ENCODE measurements around the gene C2CD2L.

C2CD2L gene

DNA sequence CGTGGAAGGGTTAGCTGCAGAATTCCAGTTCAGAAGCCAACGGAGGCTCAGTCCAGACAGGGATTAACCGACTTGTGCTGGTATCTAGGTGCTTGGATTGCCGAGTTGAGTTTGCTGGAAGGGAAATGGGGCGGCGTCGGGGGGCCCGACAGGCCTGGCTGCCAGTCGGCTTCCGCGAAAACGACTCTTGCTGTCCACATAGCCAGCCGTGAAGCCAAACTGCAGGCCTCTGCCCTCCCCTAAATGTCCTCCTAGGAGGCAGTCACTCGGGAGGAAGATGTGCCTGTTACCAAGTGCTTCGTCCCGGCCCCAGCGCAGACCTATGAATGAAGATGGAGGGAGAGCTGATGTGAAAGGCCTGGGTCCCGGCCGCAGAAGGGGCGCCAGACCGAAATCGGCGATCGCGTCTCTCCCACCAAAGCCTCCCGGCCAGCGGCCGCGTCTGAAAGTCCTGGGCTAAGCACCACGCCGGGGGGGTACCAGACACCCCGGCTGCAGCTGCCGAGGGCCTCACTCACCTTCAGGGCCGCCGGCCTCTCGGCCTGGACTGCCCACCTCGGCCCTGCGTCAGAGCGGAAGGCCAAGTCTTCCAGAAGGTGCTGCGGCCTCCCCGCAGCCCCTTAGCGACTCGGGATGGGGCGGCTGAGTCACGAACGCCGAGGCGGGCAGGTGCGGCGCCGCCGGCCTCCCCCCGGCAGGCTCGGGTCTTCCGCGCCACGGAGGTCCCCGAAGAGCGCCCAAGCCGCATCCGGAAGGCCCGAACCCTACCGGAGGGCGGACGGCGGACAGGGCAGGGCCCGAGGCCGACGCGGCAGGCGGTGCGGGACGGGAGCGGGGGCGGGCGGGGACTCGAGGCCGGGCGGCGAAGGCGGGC is 13.0 kb upstream of the C2CD2L start:
- peak; percentile 64 for DNase-seq

DNA sequence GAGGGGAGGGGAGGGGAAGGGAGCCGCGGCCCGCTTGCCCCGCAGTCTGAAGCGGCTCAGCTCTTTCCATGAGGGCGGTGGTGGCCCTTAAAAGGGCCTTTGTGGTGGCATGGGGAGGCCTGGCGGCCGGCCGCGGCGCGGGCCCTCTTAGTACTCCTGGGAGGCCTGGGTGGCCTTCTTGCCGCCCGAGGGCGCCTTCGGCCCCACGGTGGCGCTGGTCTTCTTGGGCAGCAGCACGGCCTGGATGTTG is 12.4 kb upstream of the C2CD2L start:
- no peak for DNase-seq

DNA sequence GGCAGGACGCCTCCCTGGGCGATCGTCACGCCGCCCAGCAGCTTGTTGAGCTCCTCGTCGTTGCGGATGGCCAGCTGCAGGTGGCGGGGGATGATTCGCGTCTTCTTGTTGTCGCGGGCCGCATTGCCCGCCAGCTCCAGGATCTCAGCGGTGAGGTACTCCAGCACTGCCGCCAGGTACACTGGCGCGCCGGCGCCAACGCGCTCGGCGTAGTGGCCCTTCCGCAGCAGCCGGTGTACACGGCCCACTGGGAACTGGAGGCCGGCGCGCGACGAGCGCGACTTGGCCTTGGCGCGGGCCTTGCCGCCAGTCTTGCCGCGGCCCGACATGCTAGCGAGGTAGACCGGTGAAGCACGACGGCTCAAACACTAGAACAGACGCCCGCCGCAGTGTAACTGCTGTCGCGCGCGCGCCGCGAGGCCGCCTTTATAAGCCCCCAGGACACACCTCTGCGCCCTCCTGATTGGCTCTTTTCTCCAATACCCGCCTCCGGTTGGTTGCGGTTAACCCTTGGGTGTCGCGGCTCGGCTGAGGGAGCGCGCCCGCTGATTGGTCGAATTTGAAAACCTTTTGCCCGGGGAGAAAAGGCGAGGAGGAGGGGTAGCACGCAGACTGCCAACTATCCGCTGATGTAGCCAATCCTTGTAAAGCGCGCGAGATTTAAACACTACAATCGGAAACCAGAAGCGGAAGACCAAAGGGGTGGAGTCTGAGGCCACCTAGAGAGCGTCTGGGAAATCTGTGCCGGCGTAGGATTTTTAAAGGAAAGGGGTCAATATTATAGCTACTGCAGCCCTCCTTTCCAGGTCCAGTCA is 11.9 kb upstream of the C2CD2L start:
- peak; percentile 100 for DNase-seq

DNA sequence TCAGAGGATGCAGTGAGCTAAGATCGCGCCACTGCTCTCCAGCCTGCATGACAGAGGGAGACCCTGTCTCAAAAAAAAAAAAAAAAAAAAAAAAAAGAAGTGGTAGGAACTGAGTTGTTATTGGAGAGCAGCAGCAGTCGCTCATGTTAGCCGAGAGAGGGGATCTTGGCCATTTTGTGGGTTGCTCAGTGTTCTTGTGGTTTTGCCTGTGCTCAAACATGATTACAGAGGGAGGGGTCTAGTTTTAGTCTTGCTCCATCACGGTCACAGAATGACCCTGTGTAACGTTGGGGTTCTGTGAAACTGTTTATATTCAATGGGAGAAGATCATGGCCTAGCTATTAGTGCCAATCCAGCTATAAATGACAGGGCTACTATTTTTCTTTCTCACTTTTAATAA is 7.4 kb upstream of the C2CD2L start:
- no peak for DNase-seq

DNA sequence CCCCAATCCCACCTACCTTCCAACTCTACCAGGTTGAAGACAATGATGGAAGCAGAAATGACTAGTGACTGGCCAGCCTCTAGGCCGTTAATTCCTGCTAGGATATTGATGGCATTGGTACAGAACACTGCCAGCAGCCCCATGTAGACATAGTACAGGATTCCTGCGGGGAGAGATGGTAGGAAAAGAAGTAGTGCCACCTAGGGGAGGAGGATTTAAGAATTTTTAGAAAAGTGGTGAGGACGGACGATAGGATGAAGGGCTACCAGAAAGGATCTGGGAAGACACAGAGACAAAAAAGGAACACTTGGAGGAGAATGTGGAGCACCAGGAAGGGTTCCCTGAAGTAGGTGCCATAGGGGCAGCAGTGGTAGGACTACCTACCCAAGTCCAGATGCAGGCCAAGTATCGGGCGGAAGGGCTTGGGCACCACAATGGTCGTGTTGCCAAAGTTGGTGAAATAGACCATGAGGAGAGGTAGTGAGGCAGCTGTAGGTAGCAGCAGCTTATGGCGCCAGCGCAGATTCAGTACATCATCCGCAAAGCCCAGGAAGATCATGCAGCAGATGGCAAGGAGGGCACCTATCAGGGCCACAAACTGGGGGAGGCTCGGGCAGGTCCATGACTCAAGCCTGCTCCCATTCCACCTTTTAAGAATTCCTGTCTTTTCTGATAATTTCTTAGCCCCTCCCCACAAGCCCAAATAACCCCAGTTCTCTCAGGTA is 6.7 kb upstream of the C2CD2L start:
- peak; percentile 69 for DNase-seq

DNA sequence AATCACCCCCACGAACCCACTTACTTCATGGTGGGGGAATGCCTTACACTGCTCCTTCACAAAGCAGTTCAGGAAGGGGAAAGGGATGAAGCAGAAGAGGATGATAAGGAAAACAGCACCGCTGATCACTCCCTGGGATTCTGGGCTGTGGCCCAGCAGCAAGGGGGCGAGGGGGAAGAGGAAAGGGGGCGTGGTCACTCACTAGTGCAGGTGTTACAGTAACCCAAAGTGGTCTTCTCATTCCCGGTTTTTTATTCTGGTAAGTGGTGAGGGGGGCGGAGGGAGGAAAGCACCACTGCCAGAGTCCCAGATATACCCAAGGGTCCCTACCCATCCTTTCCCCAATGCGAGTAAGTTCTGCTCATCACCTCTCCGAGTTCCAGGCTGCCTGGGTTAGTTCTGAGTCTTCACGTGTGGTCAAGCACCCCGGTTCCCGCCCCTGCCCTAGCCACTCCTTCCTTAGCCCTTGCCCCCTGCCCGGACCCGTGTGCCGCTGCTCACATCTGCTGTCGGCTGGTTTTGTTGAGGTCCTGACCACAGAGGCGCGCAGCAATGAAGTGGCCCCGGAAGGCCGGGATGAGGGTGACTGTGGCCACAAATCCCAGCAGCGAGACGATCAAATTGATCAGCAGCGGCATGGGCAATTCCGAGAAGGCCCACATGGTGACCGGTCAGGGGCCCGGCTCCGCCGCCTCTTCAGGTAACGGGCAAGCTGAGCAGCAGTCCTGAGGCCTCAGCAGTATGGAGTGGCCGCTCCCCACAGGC is 6.0 kb upstream of the C2CD2L start:
- DNase-seq = peak; percentile 49

DNA sequence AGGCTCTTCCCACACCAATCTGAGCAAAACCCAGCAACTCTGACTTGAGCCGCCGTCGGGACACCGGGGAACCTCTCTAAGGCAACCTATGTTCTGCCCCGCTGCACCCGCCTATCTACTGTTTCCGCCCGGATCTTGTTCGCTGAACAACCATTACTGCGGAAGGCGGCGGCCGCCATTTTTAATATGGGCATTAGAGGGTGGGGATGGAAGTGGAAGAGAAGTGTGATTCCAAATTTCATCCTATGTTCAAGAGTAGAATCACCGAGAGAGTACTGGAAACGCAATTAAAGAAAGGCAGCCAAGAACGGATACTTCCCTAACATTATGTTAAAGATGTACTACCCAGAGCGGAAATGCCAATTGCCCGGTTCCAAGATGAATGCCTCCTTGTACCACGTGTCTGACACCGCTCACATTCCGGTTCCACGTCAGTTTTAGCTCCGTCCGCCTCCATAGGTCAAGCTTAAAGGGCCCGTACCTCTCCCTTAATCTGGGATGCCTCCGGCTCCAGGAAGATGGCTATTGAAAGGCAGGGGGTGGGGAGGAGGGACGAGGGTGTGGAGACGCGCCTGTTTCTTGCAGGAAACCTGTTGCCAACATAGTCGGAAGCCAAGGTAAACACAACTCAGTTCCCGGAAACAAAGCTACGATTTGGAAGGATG is 5.3 kb upstream of the C2CD2L start, which contains the start of gene DPAGT1:
Gene DPAGT1, minus strand, starts transcription at position 95 of the 665 bp plus-strand sequence. CDS start 198 bp downstream, outside the sequence.
- DNase-seq = peak; percentile 99

DNA sequence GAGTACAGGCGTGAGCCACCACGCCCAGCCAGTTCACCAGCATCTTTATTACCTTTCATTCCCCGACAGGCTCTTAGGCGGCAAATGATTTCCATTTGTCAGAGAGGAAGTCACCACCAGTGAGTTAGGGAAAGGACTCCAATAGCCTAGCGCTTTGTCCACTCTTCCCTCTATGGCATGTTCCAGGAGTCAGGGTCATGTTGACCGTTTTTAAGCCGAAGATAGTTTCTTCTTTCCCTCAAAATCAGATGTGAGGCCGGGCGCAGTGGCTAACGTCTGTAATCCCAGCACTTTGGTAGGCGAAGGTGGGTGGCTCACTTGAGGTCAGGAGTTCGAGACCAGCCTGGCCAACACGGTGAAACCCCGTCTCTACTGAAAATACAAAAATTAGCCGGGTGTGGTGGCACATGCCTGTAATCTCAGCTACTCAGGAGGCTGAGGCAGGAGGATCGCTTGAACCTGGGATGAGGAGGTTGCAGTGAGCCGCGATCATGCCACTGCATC is 3.9 kb upstream of the C2CD2L start:
- DNase-seq = peak; percentile 50

DNA sequence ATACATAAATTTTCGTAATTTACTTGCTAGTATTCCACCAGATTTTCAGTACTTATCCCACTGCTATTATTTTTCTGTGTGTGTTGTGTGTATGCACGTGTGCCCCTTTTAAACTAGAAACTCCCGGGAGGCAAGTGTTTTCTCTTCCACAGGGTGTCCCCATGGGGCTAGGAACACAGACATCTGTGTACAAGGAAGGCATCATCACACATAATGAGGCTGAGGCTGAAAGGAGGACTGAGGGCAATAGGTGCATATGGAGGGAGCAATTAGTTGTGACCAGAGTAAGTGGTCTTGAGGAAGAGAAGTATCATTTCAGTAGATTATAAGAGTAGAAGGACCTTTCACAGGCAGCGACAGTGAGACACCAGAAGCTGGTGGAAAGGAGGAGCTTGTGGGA is 3.4 kb upstream of the C2CD2L start:
- DNase-seq = peak; percentile 92

DNA sequence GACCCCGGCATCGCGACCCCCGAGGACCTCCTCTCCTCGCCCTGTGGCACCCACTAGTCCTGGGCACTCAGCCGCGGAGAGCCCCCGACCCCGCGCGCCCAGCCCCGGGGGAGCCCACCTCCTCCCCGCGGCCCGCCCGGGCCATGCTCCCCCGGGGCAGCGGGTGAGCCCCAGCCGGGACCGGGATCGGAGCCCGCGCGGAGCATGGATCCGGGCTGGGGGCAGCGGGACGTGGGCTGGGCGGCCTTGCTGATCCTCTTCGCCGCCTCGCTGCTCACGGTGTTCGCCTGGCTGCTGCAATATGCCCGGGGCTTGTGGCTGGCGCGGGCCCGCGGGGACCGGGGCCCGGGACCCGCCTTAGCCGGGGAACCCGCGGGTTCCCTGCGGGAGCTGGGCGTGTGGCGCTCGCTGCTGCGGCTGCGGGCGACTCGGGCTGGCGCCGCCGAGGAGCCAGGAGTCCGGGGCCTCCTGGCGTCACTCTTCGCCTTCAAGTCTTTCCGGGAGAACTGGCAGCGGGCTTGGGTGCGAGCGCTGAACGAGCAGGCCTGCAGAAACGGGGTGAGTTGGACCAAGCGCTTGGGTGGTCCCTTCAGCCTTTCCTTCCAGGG is 498 bp downstream of the C2CD2L start:
- peak; percentile 49 for DNase-seq

DNA sequence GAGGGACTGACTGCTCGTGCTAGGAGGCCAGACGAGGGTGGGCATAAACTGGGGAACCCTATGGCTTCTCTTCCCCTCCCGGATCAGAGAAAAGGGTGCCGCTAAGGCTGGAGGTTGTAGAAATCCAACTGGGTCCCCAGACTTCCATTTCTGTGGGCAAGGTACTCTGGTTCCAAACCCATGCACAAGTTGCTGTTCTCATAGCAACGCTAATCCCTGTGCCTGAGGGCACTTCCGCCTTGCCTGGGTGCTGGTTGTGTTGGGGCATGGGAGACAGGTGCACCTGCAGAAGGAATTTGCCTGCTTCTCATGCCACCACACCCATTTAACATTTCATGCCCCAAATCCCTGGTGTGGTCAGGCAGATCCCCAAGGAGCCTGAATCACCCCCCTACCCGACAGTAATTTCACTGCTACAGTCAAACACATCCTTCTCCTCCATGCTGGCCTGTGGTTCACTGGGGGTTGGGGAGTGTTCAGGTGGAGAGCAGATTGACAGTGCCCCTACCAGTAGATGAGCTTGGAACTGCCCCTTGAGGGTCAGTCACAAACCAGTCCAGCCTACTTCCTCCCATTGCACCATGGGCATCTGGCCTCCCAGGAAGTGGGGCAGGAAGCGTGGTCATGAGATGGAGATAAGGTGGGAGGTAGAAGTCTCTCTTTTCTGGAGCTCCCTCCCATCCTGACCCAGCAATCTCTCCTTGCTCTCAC is 1.2 kb downstream of the C2CD2L start:
- peak; percentile 87 for DNase-seq

DNA sequence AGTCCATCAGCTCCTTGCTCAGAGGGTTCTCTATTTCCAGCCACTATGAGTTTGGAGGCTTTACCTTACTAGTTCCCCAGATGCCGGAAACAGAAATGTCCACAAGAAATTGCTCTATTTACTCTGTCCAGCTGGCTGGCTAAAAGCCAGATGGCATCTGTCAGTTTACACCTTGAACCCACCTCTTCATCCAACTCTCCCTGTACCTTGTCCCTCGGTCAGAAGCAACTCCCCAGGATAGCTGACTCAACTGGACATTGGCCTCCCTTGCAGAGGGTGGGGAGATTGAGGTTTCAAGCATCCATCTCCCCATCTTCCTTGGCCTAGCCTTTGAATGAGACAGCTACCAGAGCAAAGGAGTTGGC is 1.7 kb downstream of the C2CD2L start:
- DNase-seq = no peak

DNA sequence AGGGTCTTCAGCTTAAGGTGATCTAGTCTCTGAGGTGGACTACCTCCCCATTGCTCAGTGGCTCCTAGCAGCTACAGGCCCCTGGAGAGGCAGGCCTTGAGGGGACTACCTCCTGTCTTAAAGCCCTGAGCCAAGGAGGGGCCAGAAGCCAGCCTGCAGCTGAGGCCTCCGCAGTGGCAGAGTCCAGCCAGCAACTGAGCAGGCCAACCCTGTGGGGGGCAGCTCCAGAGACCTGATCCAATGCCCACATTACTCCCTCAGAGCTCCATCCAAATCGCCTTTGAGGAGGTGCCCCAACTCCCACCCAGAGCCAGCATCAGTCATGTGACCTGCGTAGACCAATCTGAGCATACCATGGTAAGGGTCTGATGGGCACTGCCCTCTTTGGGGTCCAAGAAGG is 2.7 kb downstream of the C2CD2L start:
- no peak for DNase-seq

DNA sequence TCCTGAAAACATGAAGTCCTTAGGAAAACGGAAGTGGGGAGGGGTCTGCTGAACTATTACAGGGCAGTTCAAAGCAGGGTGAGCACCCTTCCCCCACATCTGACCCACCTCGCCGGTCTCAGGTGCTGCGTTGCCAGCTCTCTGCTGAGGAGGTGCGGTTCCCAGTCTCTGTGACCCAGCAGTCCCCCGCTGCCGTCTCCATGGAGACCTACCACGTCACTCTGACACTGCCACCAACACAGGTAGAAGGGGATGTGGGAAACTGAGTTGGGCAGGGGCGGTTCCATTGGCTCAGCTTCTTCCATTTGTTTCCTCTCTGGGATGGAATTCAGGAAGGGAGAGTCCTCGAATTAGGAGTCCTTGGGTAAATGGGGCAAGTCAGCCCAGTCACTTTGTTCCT is 3.3 kb downstream of the C2CD2L start:
- no peak for DNase-seq

DNA sequence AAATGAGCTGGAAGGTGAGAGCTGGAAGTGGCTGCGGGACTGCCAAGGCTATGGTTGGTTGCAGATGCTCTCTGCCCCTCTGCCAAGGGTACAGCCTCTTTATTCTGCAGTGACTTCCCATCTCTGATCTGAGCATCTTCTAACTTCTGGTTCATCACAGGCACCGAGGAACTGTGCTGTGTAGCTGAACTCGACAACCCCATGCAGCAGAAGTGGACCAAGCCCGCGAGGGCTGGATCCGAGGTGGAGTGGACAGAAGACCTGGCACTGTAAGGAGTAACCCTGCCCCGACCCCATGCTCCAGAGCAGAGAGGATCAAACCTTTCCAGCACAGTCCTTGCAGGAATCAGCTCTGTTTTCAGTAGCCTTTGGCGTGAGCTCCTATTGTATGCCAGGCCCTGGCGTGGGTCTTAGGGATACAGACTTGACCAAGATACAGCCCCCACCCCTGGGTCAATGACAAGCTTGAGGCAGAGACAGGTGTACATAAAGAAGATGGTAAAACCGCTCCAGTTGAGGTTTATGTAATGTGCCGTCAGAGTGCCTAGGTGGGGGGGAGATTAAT is 4.3 kb downstream of the C2CD2L start:
- DNase-seq = no peak

DNA sequence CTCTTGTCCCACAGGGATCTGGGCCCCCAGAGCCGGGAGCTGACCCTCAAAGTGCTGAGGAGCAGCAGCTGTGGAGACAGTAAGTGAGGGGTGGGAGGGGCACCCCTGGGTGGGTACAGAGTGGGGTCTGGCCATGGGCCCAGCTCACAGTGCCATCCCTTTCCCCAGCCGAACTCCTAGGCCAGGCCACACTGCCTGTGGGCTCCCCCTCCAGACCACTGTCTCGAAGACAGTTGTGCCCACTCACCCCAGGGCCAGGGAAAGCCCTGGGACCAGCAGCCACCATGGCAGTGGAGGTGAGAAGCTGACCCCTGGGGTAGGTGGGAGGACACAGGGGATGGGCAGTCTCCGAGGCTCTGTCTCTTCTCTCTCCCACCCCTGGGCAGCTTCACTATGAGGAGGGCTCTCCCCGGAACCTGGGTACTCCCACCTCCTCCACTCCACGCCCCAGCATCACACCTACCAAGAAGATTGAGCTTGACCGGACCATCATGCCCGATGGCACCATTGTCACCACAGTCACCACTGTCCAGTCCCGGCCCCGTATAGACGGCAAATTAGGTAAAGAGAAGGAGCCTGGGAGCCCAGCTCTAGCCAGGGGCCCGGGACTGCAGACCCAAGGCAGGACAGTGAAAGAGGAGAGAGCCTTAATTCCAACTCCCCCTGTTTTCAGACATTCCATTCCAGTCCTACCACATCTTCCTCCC is 5.3 kb downstream of the C2CD2L start:
- DNase-seq = no peak

DNA sequence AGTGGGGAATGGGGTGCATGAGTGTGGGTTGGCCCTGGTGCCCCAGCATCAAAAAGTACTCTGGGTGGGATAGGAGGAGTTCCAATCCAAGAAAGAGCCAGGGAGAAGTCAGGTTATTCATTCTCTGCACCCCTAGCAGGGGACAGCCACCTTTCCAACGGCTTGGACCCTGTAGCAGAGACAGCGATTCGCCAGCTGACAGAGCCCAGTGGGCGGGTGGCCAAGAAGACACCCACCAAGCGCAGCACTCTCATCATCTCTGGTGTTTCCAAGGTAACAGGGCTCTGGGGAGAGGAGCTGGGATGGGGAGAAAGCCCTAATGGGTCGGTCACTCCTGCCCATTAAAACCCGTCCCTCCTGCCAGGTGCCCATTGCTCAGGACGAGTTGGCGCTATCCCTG is 6.6 kb downstream of the C2CD2L start:
- no peak for DNase-seq

DNA sequence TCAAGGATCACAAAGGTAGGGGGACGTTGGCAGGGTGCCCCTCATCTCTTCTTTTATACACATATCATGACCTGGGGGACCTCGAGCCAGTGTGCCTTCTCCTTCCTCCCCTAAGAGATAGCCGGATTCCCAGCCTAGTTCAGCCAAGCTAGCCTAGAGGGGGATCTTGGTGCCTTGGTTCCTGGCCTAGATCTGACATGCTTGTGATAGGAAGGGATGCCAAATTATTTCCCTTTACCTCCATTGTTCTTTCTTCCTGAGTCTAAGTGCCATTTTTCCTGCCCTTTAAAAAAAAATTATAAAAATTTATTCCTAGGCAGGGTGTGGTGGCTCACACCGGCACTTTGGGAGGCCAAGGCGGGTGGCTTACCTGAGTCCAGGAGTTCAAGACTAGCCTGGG is 7.2 kb downstream of the C2CD2L start:
- no peak for DNase-seq

DNA sequence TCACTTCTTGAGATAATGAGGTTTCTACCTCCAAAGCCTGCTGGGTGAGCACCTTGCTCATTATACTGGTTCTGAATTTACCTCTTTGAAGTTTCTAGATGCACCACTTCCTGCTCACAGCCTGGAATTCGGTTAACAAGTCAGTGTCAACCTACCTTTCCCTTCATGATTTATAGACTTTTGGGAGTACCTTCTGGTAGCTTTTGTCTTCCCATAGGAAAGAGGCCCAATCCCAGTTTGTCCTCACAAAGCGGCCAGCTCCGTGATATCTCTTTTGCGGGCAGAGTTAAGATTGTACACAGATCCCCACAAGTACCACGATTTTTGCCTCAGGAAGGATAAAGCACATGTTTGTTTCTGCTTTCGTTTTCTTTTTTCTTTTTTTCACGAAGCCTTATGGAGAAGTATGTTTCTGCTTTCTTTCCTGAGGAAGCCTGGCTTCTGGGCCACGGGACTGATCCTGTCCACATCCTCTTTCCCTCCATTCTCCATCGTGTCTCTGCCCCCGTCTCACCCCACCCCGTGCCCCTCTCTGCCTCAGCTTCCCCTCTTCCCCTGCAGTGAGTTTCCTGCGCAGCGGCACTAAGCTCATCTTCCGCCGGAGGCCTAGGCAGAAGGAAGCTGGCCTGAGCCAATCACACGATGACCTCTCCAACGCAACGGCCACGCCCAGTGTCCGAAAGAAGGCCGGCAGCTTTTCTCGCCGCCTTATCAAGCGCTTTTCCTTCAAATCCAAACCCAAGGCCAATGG is 8.5 kb downstream of the C2CD2L start:
- DNase-seq = no peak

Data from NCI-H69 (cell line).